Ascending aorta (tissue), 2 donors: ENCODE results near the gene CALML3. TPM values are rescaled to one million over a fixed set of nuclear protein-coding genes. Genes with fewer than 3 reads are reported as not detected.

Experiments
- DNase-seq, 2 donors: peaks; one replicate each; pipeline ENCODE4 v3.0.0-alpha.2; 2019; ENCODE audit warnings: low spot score in 2 of 2
- H3K27ac ChIP-seq, 2 donors: fragments of 200-600 bp; sonication (generic); one replicate each; pipeline ENCODE4 v1.5.1; 2016 to 2017; ENCODE audit warnings: mild to moderate bottlenecking in 1 of 2
- H3K27me3 ChIP-seq: fragments of 200-600 bp; sonication (generic); one replicate; pipeline ENCODE4 v1.5.1; 2017
- H3K36me3 ChIP-seq, 2 donors: fragments of 200-600 bp; sonication (generic); one replicate each; pipeline ENCODE4 v1.5.1; 2016
- H3K4me1 ChIP-seq, 2 donors: fragments of 200-600 bp; sonication (generic); one replicate each; pipeline ENCODE4 v1.5.1; 2016 to 2017; ENCODE audit warnings: mild to moderate bottlenecking in 1 of 2
- H3K4me3 ChIP-seq, 2 donors: fragments of 200-600 bp; sonication (generic); one replicate each; pipeline ENCODE4 v1.5.1; 2016 to 2017; ENCODE audit warnings: mild to moderate bottlenecking in 1 of 2
- H3K9me3 ChIP-seq, 2 donors: fragments of 200-600 bp; sonication (generic); one replicate each; pipeline ENCODE4 v1.5.1; 2016
- CTCF ChIP-seq, 3 experiments: fragments of 200-600 bp in 2 of 3; fragments of 450-650 bp in 1 of 3; sonication (generic) in 2 of 3; IDR thresholded peaks; one replicate each; pipeline ENCODE4 v1.5.1; 2016 to 2019; ENCODE audit warnings: antibody characterized with exemption in 3 of 3, mild to moderate bottlenecking in 1 of 3, moderate library complexity in 1 of 3
- intact Hi-C: fragments of 100-400 bp; cut with DNase I; formaldehyde crosslinking; loops from one replicate; pipeline ENCODE4 v1.15.1; 2023
- total RNA-seq: library from RNA; depleted of rRNA; stranded (reverse); fragments of >200 nt; gene quantifications from one replicate; pipeline ENCODE4 v1.1.0, GENCODE V29; 2016

The CALML3 gene
- total RNA-seq, 1 donor from 2014 or later, result not detected

GRCh38 chr10:5540080-5540479 is 15.3 kb downstream of the CALML3 start:
- no peak for TF ChIP-seq CTCF (IDR thresholded peaks at IDR 0.05)
- Histone ChIP-seq H3K9me3 (peaks cover 0 to 17% of the 10 kb centered on the region in 2 donors), H3K27me3 (no peaks in the 10 kb centered on the region), H3K4me3 (no peak overlapping the region), H3K36me3 (no peaks in the 10 kb centered on the region), H3K4me1 (peaks cover 6 to 34% of the 10 kb centered on the region in 2 donors), H3K27ac (no peak overlapping the region)
- intact Hi-C loops, result no loop called here
- DNase-seq, result peak in 1 of 2 donors; percentile 34

- DNase-seq, result peak in 1 of 2 donors; percentile 54
- no peak overlapping the region for H3K4me3 ChIP-seq
- no peaks in the 10 kb centered on the region for H3K36me3 ChIP-seq
- no peaks in the 10 kb centered on the region for H3K27me3 ChIP-seq
- peaks cover 0 to 17% of the 10 kb centered on the region in 2 donors for H3K9me3 ChIP-seq
- peak overlapping the region in 1 of 2 donors; percentile 14 for H3K27ac ChIP-seq
- TF ChIP-seq CTCF (IDR thresholded peaks at IDR 0.05), result no peak
- H3K4me1 ChIP-seq, result peaks cover 8 to 39% of the 10 kb centered on the region in 2 donors
- intact Hi-C loops, result no loop called here
Observed at GRCh38 chr10:5540891-5541290, 16.1 kb downstream of the CALML3 start.

- H3K4me3 ChIP-seq, result no peak overlapping the region
- DNase-seq, result no peak
- intact Hi-C loops, result no loop called here
- H3K36me3 ChIP-seq, result no peaks in the 10 kb centered on the region
- no peak overlapping the region for H3K27ac ChIP-seq
- no peak for TF ChIP-seq CTCF (IDR thresholded peaks at IDR 0.05)
- no peaks in the 10 kb centered on the region for H3K27me3 ChIP-seq
- H3K9me3 ChIP-seq, result peaks cover 0 to 17% of the 10 kb centered on the region in 2 donors
- peaks cover 14 to 48% of the 10 kb centered on the region in 2 donors for H3K4me1 ChIP-seq
Observed at GRCh38 chr10:5542100-5542499, 17.3 kb downstream of the CALML3 start.

- Histone ChIP-seq H3K9me3 (peaks cover 0 to 17% of the 10 kb centered on the region in 2 donors), H3K36me3 (no peaks in the 10 kb centered on the region), H3K27me3 (no peaks in the 10 kb centered on the region), H3K4me1 (peaks cover 19 to 55% of the 10 kb centered on the region in 2 donors), H3K4me3 (no peak overlapping the region), H3K27ac (peak overlapping the region; percentile 93)
- no peak for TF ChIP-seq CTCF (IDR thresholded peaks at IDR 0.05)
- intact Hi-C loops, result no loop called here
- peak in 1 of 2 donors; percentile 62 for DNase-seq
Observed at GRCh38 chr10:5543623-5544022, 18.9 kb downstream of the CALML3 start.

GRCh38 chr10:5544216-5544805 is 19.6 kb downstream of the CALML3 start:
- Histone ChIP-seq H3K27me3 (no peaks in the 10 kb centered on the region), H3K9me3 (peaks cover 0 to 17% of the 10 kb centered on the region in 2 donors), H3K4me3 (no peak overlapping the region), H3K27ac (peak overlapping the region; percentile 93), H3K4me1 (peaks cover 19 to 51% of the 10 kb centered on the region in 2 donors), H3K36me3 (no peaks in the 10 kb centered on the region)
- intact Hi-C loops, result no loop called here
- no peak for TF ChIP-seq CTCF (IDR thresholded peaks at IDR 0.05)
- peak in 1 of 2 donors; percentile 52 for DNase-seq
